Measurements from ENCODE around the gene PAWR.
"Not testable (repeated sequence)": the region's sequence is repeated elsewhere in the genome, so short reads cannot be mapped to it uniquely, and the experiment has no call there.

PAWR gene

DNA sequence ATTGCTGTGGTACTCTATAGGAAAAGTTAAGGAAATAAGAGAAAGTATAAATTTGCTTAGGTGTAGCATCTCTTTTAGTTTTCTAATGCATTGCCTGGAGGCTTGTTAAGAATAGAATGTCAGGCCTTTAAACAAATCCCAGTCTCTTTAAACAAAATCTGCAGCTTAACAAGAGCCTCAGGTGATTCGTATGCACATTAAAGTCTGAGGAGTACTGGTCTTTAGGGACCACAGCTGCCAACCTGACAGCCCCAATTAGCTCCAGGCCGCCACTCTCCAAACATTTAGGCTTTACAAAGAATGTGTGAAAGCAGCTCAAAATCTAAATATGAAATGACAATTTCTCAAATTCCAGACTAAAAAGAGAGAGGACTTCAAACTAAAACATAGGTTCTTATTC lies 35.7 kb downstream of the PAWR start:
- Mint-ChIP-seq H3K9me3 (no peaks in the 10 kb centered on the region), H3K4me3 (no peak overlapping the region), H3K36me3 (ENCODE audit: insufficient read depth) (no peaks in the 10 kb centered on the region), H3K27me3 (no peaks in the 10 kb centered on the region), H3K4me1 (ENCODE audit: low read depth in 2 of 2) (no peaks in the 10 kb centered on the region), H3K27ac (no peak overlapping the region)
- ATAC-seq (replicated peaks) (no peak), DNase-seq (no peak)

DNA sequence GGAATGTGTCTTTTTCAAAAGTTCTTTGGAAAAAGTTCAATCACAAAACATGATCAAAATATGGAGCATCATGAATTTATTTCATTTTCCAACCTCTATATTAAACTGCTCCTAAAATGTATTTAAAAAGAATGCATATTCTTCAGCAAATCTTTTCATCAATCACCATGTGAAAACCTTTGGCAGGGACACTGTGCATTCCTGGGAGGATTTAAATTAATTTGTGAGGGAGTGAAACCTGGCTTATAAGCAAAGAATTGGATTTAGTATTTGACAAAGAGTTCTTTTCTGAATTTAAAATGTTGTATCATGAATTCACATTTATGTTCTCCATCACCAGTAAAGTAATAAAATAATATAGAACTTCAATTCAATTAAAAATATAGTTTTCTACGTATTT lies 38.2 kb downstream of the PAWR start:
- no peak overlapping the region for H3K4me3 Mint-ChIP-seq

DNA sequence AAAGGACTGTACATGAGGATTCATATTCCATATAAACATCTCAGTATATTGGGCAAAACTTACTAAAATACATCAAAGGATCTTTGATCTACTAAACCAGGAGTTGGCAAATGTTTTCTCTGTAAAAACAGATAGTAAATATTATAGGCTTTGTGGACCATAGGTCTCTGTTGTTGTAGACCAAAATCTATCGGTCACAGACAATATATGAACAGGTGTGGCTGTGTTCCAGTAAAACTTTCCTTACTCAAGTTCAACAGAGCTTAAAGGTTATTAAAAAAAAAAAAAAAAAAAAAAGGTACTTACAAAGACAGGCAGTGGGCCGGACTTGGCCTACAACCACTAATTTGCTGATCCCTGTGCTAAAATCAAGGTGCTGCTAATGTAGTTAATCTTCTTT lies 40.3 kb downstream of the PAWR start:
- no peaks in the 10 kb centered on the region for H3K27me3 Mint-ChIP-seq
- no peaks in the 10 kb centered on the region for H3K36me3 Mint-ChIP-seq (ENCODE audit: insufficient read depth)
- ATAC-seq (replicated peaks) (no peak), DNase-seq (no peak)
- no peaks in the 10 kb centered on the region for H3K9me3 Mint-ChIP-seq
- no peak overlapping the region for H3K27ac Mint-ChIP-seq
- H3K4me1 Mint-ChIP-seq (ENCODE audit: low read depth in 2 of 2) = no peaks in the 10 kb centered on the region
- no peak overlapping the region for H3K4me3 Mint-ChIP-seq

More for the DNA sequence above, 38.2 kb downstream of the PAWR start:
- Mint-ChIP-seq H3K4me1 (ENCODE audit: low read depth in 2 of 2) (no peaks in the 10 kb centered on the region), H3K27ac (no peak overlapping the region), H3K9me3 (no peaks in the 10 kb centered on the region), H3K27me3 (no peaks in the 10 kb centered on the region), H3K36me3 (ENCODE audit: insufficient read depth) (no peaks in the 10 kb centered on the region)
- ATAC-seq (replicated peaks) (no peak), DNase-seq (no peak)

DNA sequence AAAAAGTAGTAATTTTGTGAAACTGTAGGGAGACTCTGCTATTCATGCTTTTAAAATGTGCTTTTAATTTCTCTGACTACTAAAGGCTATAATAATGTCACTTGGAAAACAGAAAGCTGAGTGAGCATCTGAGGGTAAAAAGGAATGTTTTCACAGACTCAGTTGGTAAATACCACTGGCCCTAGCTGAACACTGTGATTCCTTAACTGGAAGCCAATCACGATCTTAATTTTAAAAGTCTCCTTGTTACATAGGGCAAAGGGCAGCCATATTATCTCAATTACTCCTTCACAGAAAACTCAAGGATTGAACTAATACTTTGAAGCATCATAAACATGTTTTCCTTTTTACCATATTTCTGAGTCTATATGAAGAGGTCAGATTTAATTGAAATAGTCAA lies 41.9 kb downstream of the PAWR start:
- H3K27ac Mint-ChIP-seq = no peak overlapping the region
- DNase-seq = no peak
- no peak overlapping the region for H3K4me3 Mint-ChIP-seq
- H3K27me3 Mint-ChIP-seq = no peaks in the 10 kb centered on the region
- H3K9me3 Mint-ChIP-seq = no peaks in the 10 kb centered on the region
- ATAC-seq (replicated peaks) = no peak
- H3K4me1 Mint-ChIP-seq (ENCODE audit: low read depth in 2 of 2) = no peaks in the 10 kb centered on the region
- no peaks in the 10 kb centered on the region for H3K36me3 Mint-ChIP-seq (ENCODE audit: insufficient read depth)

DNA sequence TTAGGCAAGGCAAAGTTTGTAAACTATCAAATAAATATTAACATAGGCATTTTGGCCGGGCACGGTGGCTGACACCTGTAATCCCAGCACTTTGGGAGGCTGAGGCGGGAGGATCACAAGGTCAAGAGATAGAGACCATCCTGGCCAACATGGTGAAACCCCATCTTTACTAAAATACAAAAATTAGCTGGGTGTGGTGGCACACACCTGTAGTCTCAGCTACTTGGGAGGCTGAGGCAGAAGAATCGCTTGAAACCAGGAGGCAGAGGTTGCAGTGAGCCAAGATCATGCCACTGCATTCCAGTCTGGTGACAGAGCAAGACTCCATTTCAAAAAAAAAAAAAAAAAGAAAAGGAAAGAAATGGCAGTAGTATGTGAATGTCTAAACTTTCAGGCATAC lies 43.9 kb downstream of the PAWR start:
- not testable (repeated sequence) for H3K27me3 Mint-ChIP-seq; ATAC-seq (replicated peaks); H3K36me3 Mint-ChIP-seq (ENCODE audit: insufficient read depth); H3K9me3 Mint-ChIP-seq; DNase-seq; H3K4me1 Mint-ChIP-seq (ENCODE audit: low read depth in 2 of 2); H3K27ac Mint-ChIP-seq; H3K4me3 Mint-ChIP-seq

DNA sequence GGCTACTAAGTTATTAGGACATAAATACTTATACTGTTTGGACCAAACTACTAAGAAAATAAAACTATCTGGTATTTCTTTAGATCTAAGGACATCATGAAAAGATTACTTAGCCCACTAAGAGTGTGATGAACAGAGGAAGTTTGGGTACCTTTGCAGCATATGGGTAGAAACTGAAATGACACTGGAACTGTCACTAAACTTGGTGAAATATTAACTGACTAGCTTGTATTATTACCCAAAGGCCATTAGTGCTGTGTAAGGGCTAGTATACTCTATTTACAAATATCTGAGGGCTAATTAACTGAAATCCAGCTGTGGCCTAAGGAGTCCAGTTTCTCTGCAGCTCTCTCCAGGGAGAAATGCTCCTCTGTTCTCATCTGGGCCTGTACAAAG lies 45.5 kb downstream of the PAWR start:
- Mint-ChIP-seq H3K27me3 (no peaks in the 10 kb centered on the region), H3K36me3 (ENCODE audit: insufficient read depth) (no peaks in the 10 kb centered on the region), H3K27ac (no peak overlapping the region), H3K9me3 (no peaks in the 10 kb centered on the region), H3K4me3 (no peak overlapping the region), H3K4me1 (ENCODE audit: low read depth in 2 of 2) (no peaks in the 10 kb centered on the region)
- no peak for ATAC-seq (replicated peaks)
- no peak for DNase-seq

DNA sequence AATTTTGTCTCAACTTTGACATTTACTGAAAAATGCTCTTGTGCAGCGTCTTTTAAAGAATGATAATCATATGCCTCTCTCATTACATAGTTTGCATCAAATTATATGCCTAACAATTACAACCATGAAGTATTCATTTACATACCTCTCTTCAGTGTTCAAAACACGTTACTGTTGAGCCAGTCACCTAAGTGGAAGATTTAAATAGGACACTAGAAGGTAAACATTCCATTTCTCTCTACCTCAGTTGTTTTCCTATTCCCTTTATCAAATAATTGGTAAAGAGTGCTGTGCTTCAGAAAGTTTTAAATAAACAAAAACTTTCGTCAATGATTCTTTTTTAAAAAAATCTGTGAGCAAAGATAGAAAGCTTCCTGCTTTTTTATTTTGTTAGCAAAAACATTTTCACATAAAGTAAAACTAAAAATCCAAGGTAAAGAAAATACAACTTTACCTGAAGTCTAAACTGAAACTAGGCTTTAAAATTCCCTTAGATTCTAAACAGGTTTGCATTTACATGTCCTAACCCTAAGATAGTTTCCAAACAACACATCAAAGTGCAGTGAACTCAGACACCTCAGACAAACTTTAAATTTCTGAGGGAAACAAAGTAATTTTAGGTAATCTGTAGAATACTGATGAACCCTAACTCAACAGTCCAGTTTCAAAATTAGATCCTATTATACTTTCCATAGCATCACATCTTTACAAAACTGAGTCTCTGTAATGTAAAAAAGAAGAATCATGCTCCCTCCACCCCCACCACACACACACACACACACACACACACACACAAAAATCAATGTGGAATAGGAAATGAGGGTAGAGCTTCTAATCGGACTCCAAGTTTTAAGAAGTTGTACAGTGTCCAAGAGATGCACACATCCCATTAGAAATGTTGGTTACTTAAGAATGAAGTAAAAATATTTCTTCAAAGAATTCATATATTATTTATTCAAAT lies 46.2 kb downstream of the PAWR start:
- Mint-ChIP-seq H3K4me3 (no peak overlapping the region), H3K9me3 (no peaks in the 10 kb centered on the region), H3K27ac (no peak overlapping the region), H3K27me3 (no peaks in the 10 kb centered on the region), H3K36me3 (ENCODE audit: insufficient read depth) (no peaks in the 10 kb centered on the region), H3K4me1 (ENCODE audit: low read depth in 2 of 2) (no peaks in the 10 kb centered on the region)
- no peak for DNase-seq
- no peak for ATAC-seq (replicated peaks)

DNA sequence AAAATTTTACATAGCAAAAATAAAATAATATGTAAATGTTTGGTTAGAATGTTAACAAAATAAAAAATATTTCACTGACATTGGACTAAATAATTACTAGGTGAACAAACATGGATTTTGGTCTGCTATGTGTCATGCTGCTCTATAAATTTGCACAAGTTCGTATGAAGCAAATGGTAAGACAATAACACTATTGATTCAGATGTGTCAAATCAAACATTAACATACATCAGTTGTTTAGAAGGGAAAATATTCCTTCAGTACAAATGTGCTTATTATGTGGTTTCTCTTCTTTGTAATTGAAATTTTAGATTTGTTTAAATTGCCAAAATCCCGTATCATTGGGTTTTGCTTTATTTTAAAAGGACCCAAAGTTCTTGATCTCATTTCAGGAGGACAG lies 46.9 kb downstream of the PAWR start:
- Mint-ChIP-seq H3K27me3 (no peaks in the 10 kb centered on the region), H3K9me3 (no peaks in the 10 kb centered on the region), H3K4me3 (no peak overlapping the region), H3K36me3 (ENCODE audit: insufficient read depth) (no peaks in the 10 kb centered on the region), H3K27ac (no peak overlapping the region), H3K4me1 (ENCODE audit: low read depth in 2 of 2) (no peaks in the 10 kb centered on the region)
- DNase-seq (no peak), ATAC-seq (replicated peaks) (no peak)

DNA sequence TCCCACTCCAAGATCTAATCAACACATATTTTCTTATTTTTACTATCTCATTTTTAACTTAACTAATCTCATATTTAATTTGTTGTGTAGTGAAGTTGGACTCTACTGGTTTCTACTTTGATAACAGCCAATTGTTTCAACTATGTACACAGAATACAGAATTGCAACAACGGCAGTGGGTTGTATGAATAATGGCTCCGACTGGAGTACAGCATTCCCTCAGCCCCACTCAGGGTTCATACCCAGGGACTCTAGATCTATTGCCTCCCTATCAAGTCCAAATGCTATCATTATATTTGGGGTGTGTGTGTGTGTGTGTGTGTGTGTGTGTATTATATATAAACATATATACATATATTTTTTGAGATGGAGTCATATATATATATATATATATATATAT lies 52.3 kb downstream of the PAWR start:
- Mint-ChIP-seq H3K4me1 (ENCODE audit: low read depth in 2 of 2) (no peaks in the 10 kb centered on the region), H3K27ac (no peak overlapping the region), H3K36me3 (ENCODE audit: insufficient read depth) (no peaks in the 10 kb centered on the region), H3K4me3 (no peak overlapping the region), H3K27me3 (no peaks in the 10 kb centered on the region), H3K9me3 (no peaks in the 10 kb centered on the region)
- DNase-seq (no peak), ATAC-seq (replicated peaks) (no peak)

DNA sequence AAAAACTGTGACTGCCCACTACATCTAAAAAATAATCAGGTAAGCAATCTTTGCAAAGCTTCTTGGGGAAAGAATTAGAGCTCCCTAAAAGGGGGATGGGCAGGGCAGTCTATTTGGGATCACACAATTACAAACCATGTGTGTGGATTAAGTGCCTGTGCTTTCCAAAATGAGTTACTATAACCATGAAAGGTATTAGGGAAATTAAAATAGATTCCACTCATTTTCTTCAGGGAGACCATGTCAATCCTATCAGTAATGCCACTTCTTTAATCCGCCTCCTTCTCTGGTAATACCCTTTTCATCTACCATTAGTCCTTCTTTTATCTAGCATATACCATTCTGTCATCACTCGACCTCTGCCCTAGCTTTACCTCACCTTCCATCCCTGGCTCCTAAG lies 53.7 kb downstream of the PAWR start:
- H3K27me3 Mint-ChIP-seq = no peaks in the 10 kb centered on the region

DNA sequence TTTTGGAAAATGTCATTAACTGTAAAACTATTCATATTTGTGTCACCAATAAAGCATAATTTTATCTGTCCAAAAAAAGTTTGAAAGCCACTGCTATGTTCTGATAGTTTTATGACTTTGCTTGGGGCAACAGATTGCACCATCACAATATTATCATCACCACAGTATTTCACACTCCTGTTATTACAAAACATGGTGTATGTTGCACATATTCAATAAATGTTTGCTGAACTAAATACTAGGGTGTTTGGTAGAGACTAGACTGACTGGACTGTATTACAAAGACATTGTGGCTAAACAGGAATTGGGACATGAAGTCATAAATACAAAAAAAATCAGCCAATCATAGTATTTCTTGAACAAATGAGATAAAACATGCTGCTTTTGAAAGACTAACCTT lies 55.1 kb downstream of the PAWR start:
- Mint-ChIP-seq H3K4me1 (ENCODE audit: low read depth in 2 of 2) (no peaks in the 10 kb centered on the region), H3K36me3 (ENCODE audit: insufficient read depth) (no peaks in the 10 kb centered on the region), H3K27me3 (no peaks in the 10 kb centered on the region), H3K9me3 (no peaks in the 10 kb centered on the region), H3K4me3 (no peak overlapping the region), H3K27ac (no peak overlapping the region)
- no peak for ATAC-seq (replicated peaks)
- no peak for DNase-seq

More for the DNA sequence above, 53.7 kb downstream of the PAWR start:
- Mint-ChIP-seq H3K4me1 (ENCODE audit: low read depth in 2 of 2) (no peaks in the 10 kb centered on the region), H3K4me3 (no peak overlapping the region), H3K36me3 (ENCODE audit: insufficient read depth) (no peaks in the 10 kb centered on the region), H3K9me3 (no peaks in the 10 kb centered on the region), H3K27ac (no peak overlapping the region)
- ATAC-seq (replicated peaks) (no peak), DNase-seq (no peak)

DNA sequence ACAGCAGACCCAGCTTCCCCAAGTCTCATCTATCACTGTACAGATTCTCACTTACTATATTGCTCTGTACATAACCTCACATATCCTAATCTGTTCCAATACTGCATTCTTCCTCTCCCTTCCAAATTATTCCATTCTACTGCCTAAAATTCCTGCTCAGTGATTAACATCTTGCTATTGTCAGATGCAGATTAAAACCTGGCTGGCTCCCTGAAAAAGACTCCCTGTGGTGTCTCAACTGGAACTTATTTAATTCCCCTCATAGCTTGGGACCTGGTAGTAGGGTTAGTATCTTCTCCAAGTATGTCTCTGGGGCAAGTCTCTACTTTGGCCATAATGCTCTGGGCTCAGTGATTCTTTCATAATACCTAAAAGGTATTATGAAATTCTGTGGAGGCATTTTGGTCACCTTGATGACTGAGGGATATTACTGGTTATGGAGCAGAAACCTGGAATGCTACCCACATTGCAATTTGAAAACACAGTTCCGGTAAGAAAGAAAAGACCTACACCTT lies 55.8 kb downstream of the PAWR start:
- no peaks in the 10 kb centered on the region for H3K4me1 Mint-ChIP-seq (ENCODE audit: low read depth in 2 of 2)
- H3K4me3 Mint-ChIP-seq = no peak overlapping the region
- ATAC-seq (replicated peaks) = no peak
- no peaks in the 10 kb centered on the region for H3K27me3 Mint-ChIP-seq
- no peaks in the 10 kb centered on the region for H3K9me3 Mint-ChIP-seq
- no peak overlapping the region for H3K27ac Mint-ChIP-seq
- no peak for DNase-seq
- H3K36me3 Mint-ChIP-seq (ENCODE audit: insufficient read depth) = no peaks in the 10 kb centered on the region

DNA sequence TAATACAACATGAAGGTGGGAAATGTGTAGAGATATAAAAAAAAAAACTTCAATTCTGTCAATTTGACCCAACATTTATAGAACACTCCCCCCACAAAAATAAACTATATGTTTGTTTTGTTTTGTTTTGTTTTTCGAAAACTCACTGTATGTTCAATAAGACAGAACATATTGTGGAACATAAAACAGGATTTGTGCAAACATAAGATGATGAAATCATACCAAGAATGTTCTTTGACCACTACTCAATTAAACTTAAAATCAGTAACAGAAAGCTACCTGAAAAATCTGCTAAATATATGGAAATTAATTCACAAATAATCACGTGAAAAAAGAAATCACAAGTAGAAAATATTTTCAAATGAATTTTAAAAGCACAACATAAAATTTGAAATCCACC lies 61.2 kb downstream of the PAWR start:
- no peak for DNase-seq
- Mint-ChIP-seq H3K9me3 (peaks cover 0 to 2% of the 10 kb centered on the region in 2 donors), H3K27ac (no peak overlapping the region), H3K4me1 (ENCODE audit: low read depth in 2 of 2) (no peaks in the 10 kb centered on the region), H3K4me3 (no peak overlapping the region), H3K36me3 (ENCODE audit: insufficient read depth) (no peaks in the 10 kb centered on the region), H3K27me3 (no peaks in the 10 kb centered on the region)
- no peak for ATAC-seq (replicated peaks)

DNA sequence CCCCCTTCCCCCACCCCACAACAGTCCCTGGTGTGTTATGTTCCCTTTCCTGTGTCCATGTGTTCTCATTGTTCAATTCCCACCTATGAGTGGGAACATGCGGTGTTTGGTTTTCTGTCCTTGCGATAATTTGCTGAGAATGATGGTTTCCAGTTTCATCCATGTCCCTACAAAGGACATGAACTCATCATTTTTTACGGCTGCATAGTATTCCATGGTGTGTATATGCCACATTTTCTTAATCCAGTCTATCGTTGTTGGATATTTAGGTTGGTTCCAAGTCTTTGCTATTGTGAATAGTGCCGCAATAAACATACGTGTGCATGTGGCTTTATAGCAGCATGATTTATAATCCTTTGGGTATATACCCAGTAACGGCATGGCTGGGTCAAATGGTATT lies 64.0 kb downstream of the PAWR start:
- H3K9me3 Mint-ChIP-seq; H3K27me3 Mint-ChIP-seq; H3K4me1 Mint-ChIP-seq (ENCODE audit: low read depth in 2 of 2); H3K27ac Mint-ChIP-seq; DNase-seq; H3K4me3 Mint-ChIP-seq; ATAC-seq (replicated peaks); H3K36me3 Mint-ChIP-seq (ENCODE audit: insufficient read depth): not testable (repeated sequence)

All from effector memory CD8-positive, alpha-beta T cell (primary cell).